DOHH2 (cell line): ENCODE results near the gene COL19A1.
"Not testable (repeated sequence)": the region's sequence is repeated elsewhere in the genome, so short reads cannot be mapped to it uniquely, and the experiment has no call there.

Source experiments
- H3F3A ChIP-seq: fragments of 200-600 bp; sonication (generic), shearing (Covaris generic); 2 replicates; pipeline ENCODE4 v1.6.0; 2016; ENCODE audit warnings: antibody characterized with exemption, mild to moderate bottlenecking; ENCODE audit not compliant: control insufficient read depth, insufficient read depth
- H3K27ac ChIP-seq: fragments of 200-600 bp; sonication (generic); 2 replicates; pipeline ENCODE4 v1.5.1; 2014; ENCODE audit warnings: low read depth, mild to moderate bottlenecking, low read length, moderate library complexity
- H3K27me3 ChIP-seq: fragments of 200-600 bp; sonication (generic); 2 replicates; pipeline ENCODE4 v1.6.1; 2014; ENCODE audit warnings: mild to moderate bottlenecking, low read length, mixed read lengths; ENCODE audit not compliant: control insufficient read depth
- H3K36me3 ChIP-seq: fragments of 200-600 bp; sonication (generic); 2 replicates; pipeline ENCODE4 v1.6.1; 2014; ENCODE audit warnings: mild to moderate bottlenecking, low read length, moderate library complexity, mixed read lengths; ENCODE audit not compliant: control insufficient read depth
- H3K4me1 ChIP-seq: fragments of 200-600 bp; sonication (generic); 2 replicates; pipeline ENCODE4 v1.6.1; 2014; ENCODE audit warnings: mild to moderate bottlenecking, low read length, mixed read lengths; ENCODE audit not compliant: control insufficient read depth
- H3K4me2 ChIP-seq: fragments of 200-600 bp; sonication (generic); 2 replicates; pipeline ENCODE4 v1.6.0; 2014; ENCODE audit warnings: mild to moderate bottlenecking, low read length, moderate library complexity
- H3K4me3 ChIP-seq: fragments of 200-600 bp; sonication (generic); 2 replicates; pipeline ENCODE4 v1.5.1; 2014; ENCODE audit warnings: mild to moderate bottlenecking, low read length, mixed read lengths
- H3K79me2 ChIP-seq: fragments of 200-600 bp; sonication (generic); 2 replicates; pipeline ENCODE4 v1.6.1; 2014; ENCODE audit warnings: mild to moderate bottlenecking, low read length, mixed read lengths; ENCODE audit not compliant: control insufficient read depth
- H3K9me2 ChIP-seq: fragments of 200-600 bp; sonication (generic); replicated peaks from 2 replicates; pipeline ENCODE4 v1.6.1; 2014; ENCODE audit warnings: mild to moderate bottlenecking, low read length, mixed read lengths; ENCODE audit not compliant: control insufficient read depth
- H3K9me3 ChIP-seq: fragments of 200-600 bp; sonication (generic); 2 replicates; pipeline ENCODE4 v1.6.1; 2014; ENCODE audit warnings: antibody characterized with exemption, low read length, mixed read lengths; ENCODE audit not compliant: control insufficient read depth, insufficient read depth
- H4K20me1 ChIP-seq: fragments of 200-600 bp; sonication (generic); 2 replicates; pipeline ENCODE4 v1.6.0; 2014; ENCODE audit warnings: low read depth, mild to moderate bottlenecking, antibody characterized with exemption, low read length, moderate library complexity; ENCODE audit not compliant: control insufficient read depth, insufficient read depth
- EZH2phosphoT487 ChIP-seq: fragments of 200-600 bp; sonication (generic); IDR thresholded peaks from 2 replicates; pipeline ENCODE4 v1.6.1; 2017; ENCODE audit warnings: borderline replicate concordance, mild to moderate bottlenecking, antibody characterized with exemption, low read length, moderate library complexity, mixed read lengths
- TF ChIP-seq, protein P1 (sequence below): fragments of 200-600 bp; sonication (generic); IDR thresholded peaks from one replicate; pipeline ENCODE4 v1.5.1; 2014; ENCODE audit warnings: antibody characterized with exemption, mild to moderate bottlenecking, low read depth, low read length; ENCODE audit not compliant: poor library complexity, severe bottlenecking

COL19A1 gene

DNA sequence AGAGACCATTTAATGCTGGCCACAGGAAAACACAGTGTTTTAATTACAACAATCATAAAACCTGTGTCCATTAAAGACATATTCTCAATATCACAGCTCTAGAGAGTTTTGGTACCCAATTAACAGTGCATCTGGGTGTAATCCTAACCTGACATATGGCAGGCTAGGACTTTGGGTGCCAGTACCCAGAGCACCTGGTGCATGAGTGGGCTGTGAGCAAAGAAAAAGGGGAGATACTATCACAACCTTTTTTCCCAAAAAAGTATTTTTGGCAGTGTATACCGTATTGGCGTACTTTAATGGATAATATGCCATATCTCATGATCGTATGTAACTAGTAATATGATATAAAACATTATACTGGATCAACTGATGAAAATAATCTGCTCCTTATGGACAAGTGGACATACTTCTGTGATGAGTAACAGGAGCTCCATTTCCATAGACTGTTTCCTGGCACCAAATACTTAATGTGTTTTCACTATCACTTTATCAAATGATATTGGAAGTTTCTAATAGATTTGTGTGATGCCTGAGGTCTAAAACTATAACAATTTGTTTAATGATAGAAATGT is 91.7 kb downstream of the COL19A1 start:
- no peak overlapping the region for H3K4me3 ChIP-seq
- TF ChIP-seq, protein P1, sequence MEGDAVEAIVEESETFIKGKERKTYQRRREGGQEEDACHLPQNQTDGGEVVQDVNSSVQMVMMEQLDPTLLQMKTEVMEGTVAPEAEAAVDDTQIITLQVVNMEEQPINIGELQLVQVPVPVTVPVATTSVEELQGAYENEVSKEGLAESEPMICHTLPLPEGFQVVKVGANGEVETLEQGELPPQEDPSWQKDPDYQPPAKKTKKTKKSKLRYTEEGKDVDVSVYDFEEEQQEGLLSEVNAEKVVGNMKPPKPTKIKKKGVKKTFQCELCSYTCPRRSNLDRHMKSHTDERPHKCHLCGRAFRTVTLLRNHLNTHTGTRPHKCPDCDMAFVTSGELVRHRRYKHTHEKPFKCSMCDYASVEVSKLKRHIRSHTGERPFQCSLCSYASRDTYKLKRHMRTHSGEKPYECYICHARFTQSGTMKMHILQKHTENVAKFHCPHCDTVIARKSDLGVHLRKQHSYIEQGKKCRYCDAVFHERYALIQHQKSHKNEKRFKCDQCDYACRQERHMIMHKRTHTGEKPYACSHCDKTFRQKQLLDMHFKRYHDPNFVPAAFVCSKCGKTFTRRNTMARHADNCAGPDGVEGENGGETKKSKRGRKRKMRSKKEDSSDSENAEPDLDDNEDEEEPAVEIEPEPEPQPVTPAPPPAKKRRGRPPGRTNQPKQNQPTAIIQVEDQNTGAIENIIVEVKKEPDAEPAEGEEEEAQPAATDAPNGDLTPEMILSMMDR: no peak
- no peak for TF ChIP-seq EZH2phosphoT487
- H4K20me1 ChIP-seq: no peaks in the 10 kb centered on the region
- H3K9me3 ChIP-seq: no peaks in the 10 kb centered on the region
- no peaks in the 10 kb centered on the region for H3K36me3 ChIP-seq
- H3F3A ChIP-seq: no peaks in the 10 kb centered on the region
- no peaks in the 10 kb centered on the region for H3K4me1 ChIP-seq
- no peak overlapping the region for H3K27ac ChIP-seq
- no peak overlapping the region for H3K4me2 ChIP-seq
- no peaks in the 10 kb centered on the region for H3K27me3 ChIP-seq
- no peaks in the 10 kb centered on the region for H3K79me2 ChIP-seq
- H3K9me2 ChIP-seq: no peaks in the 10 kb centered on the region

DNA sequence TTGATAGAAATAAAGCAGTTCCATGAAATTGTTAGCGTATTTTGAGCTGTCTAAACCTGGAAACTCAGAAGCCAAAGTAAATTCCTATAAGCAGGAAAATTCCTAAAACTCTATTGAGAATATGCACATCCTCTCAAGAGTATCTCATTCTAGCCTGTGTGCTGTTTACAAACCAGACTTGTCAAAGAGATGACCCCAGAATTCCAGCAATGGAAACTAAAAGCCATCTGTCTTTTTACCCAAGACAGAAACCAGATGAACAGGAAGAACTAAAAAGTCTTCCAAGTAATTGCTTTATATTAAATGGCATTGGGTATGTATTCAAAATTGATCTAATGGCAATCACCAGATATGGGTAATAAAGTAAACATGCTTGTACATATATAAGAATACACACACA is 92.6 kb downstream of the COL19A1 start:
- H3K4me3 ChIP-seq: no peak overlapping the region
- H3F3A ChIP-seq: no peaks in the 10 kb centered on the region
- no peaks in the 10 kb centered on the region for H3K9me3 ChIP-seq
- TF ChIP-seq, protein P1: no peak
- no peak for TF ChIP-seq EZH2phosphoT487
- no peaks in the 10 kb centered on the region for H3K36me3 ChIP-seq
- no peaks in the 10 kb centered on the region for H4K20me1 ChIP-seq
- no peak overlapping the region for H3K27ac ChIP-seq
- no peaks in the 10 kb centered on the region for H3K79me2 ChIP-seq
- no peaks in the 10 kb centered on the region for H3K4me1 ChIP-seq
- no peaks in the 10 kb centered on the region for H3K9me2 ChIP-seq
- H3K27me3 ChIP-seq: no peaks in the 10 kb centered on the region
- H3K4me2 ChIP-seq: no peak overlapping the region

DNA sequence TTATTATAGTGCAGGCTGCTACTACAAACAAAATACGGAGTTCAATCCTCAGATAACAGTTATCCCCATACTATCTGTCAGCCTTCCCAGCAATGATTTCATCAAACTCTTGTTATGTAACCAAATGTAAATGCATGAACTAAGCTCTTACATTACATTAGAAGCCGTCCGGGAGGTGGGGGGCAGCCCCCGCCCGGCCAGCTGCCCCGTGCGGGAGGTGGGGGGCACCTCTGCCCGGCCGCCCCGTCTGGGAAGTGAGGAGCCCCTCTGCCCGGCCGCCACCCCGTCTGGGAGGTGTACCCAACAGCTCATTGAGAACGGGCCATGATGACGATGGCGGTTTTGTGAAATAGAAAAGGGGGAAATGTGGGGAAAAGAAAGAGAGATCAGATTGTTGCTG is 99.6 kb downstream of the COL19A1 start:
- H3K9me2 ChIP-seq, H3K79me2 ChIP-seq, H3K4me2 ChIP-seq, H4K20me1 ChIP-seq, H3K27me3 ChIP-seq, H3K36me3 ChIP-seq, H3K9me3 ChIP-seq, H3F3A ChIP-seq, H3K4me1 ChIP-seq, H3K27ac ChIP-seq, H3K4me3 ChIP-seq: not testable (repeated sequence)

DNA sequence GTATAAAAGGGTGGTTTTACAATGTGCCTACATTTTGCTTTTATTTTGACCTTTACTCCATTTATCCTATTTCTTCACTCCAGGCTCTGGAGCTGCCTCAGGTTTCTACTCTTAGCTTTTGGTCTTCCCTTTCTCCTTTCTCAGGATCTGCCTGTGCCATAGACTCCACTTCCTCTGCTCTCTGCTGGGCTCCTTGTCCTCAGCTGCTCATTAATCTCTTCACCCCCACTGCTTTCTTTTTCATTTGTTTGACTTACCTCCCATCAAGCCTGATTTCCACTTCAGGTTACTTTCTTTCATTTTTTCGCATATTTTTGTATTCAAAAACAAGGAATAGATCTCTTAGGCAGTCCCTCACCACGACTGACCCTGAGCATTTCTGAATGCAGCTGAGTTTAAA is 106.8 kb downstream of the COL19A1 start:
- no peaks in the 10 kb centered on the region for H3F3A ChIP-seq
- no peaks in the 10 kb centered on the region for H3K27me3 ChIP-seq
- no peak overlapping the region for H3K4me2 ChIP-seq
- no peaks in the 10 kb centered on the region for H3K79me2 ChIP-seq
- no peaks in the 10 kb centered on the region for H3K4me1 ChIP-seq
- H4K20me1 ChIP-seq: no peaks in the 10 kb centered on the region
- no peaks in the 10 kb centered on the region for H3K9me2 ChIP-seq
- H3K36me3 ChIP-seq: no peaks in the 10 kb centered on the region
- H3K27ac ChIP-seq: no peak overlapping the region
- no peaks in the 10 kb centered on the region for H3K9me3 ChIP-seq
- no peak overlapping the region for H3K4me3 ChIP-seq
- no peak for TF ChIP-seq EZH2phosphoT487
- TF ChIP-seq, protein P1: no peak
